HG02759 (cell line): ENCODE data around the gene RIMS4.

Source experiments
- ATAC-seq: cut with Tn5 transposase; IDR thresholded peaks from one replicate; pipeline ENCODE4 v1.9.1; 2021; ENCODE audit warnings: mild to moderate bottlenecking, moderate library complexity; ENCODE audit not compliant: unreplicated experiment

RIMS4 gene

DNA sequence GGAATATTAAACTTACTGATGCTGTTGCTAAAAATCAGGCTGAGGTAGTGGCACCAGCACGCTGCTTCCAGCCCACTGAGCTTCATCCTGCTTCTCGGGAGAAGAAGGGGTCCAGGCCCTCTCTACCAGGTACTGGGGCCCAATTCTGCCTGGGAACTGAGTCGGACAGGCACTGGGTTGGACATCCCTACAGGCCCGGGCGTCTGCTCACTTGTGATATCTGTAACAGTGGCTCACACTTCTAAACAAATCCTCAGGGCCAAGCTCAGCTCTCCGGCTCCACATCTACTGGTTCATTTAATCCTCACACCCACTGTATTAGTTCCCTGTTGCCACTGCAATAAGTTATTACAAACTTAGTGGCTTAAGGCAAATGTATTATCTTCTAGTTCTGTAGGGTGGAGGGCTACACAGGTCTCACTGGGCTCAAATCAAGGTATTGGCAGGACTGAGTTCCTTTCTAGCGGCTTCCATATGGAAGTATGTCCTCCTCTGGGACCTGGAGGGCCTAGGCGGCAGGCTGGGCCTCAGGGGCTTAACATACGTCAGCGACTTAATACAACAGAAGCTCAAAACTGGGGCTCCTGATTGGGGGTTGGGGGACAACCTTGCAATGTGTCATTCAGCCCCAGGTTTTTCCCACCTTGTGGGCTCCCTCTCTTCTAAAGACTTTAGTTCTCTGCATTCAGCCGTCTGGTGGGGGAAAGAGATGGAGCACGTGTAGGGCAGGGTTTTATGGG lies 66.3 kb downstream of the RIMS4 start:
- no peak for ATAC-seq

DNA sequence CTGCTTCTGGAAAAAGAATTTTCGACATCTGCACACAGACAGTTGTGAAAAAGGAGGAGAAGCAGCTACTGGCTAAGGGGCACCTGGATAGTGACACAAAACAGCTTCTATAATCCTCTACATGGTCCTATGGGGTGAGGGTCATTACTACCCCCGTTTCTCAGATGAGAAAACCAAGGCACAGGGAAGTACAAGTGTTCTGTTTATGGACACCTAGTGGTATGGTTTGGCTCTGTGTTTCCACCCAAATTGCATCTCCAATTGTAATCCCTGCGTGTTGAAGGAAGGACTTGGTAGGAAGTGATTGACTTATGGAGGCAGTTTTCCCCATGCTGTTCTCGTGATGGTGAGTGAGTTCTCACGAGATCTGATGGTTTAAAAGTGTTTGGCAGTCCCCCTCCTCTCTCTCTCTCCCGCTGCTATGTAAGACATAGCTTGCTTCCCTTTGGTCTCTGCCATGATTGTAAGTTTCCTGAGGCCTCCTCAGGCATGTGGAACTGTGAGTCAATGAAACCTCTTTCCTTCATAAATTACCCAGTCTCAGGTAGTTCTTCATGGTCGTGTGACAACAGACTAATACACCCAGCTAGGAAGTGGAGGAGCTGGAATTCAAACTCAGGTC lies 67.2 kb downstream of the RIMS4 start:
- no peak for ATAC-seq

DNA sequence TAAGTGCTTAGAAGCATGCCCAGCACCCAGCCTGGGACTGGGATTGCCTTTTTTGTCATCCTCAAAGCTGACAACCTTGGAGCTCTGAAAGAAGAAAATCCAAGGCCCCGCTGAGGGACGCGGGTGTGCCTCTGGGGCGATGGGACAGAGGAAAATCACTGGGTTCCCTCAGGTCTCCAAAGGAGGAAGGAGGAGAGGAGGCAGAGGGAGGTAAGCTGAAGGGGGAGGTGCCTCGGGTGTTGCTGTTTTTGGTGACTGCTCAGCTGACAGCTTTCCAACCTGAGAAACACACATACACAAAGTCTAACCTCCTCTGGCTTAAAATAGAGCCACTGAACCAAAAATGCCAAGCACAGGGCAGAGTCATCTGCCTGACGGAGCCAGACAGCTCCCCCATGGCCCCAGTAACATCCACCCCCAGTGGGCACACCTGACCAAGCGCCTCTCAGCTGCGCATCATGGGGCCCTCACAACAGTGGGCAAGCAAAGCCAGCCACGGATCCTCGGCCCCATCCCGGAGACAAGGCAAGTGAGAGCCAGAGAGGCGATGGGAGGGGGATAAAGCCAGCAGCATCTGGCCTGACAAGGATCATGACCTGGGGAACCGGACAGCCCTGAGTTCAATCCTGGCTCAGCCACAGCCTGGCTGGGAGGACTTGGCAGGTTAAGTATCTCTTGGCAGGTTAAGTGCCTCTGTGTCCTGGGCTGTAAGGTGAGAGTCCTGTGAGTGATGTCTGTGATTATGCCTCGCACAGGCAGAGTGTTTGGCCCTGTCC lies 67.9 kb downstream of the RIMS4 start:
- ATAC-seq: no peak

DNA sequence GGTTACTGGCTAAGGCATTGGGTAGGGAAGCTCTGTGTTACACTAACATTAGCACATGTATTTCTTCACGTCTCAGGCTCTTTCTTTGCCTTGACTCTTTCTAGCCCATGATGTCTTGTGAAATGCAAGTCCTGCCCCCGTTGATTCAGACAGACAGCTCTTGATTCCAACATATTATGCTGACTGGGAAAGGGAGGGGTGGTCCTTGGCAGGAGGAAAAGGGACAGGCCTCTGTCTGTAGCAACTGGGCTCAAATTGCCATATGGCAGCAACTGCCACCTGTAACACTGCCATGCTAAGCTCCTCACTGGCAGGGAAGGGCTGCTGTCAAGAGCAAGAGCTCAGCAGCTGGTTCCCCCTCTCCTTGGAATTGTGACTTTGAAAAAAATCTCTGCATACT lies 70.4 kb downstream of the RIMS4 start:
- ATAC-seq: no peak

DNA sequence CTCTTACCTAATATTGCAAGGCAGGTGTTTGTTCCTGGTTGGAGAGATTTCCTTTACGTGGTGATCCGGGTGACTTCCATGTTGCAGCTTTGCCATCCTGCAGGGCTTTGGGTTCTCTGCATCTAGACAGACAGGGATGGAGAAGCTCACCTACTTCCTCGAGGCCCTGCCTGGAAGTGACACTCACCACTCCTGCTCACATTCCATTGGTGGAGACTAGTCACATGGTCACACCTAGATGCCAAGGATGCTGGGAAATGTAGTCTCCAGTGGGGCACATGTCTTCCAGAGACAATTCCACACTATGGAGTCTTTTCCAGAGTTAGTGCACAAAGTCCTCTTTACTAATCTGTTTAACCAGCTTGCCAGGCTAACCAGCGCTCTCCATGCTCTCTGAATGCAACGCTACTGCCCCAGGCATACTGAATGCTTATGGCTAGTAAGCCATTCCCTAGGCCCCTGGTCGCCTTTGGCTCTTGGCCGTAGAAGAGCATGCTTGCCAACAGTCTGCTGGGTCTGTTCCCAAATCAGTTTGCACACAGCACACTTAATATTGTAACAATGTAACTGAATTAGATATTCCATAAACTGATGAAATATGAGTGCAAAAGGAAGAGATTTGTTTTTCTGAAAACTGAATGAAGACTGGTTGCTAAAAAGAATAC lies 71.4 kb downstream of the RIMS4 start:
- no peak for ATAC-seq

DNA sequence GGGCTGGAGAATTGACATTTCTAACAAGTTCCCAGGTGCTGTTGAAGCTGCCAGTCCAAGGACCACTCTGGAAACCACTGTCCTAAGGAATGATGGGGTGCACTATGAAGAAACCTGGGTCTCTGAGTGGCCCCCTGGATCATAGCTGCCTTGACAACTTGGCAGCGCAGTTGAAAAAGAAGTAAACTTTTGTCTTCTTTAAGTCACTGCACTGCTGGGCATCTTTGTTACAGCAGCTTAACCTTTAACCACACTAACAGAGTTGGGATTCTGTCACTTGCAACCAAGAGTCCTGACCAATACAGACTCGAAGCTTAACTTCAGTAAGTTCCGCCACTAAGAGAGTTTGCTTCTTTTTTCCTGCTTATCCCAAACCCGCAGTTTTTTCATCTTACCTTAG lies 73.2 kb downstream of the RIMS4 start:
- no peak for ATAC-seq

DNA sequence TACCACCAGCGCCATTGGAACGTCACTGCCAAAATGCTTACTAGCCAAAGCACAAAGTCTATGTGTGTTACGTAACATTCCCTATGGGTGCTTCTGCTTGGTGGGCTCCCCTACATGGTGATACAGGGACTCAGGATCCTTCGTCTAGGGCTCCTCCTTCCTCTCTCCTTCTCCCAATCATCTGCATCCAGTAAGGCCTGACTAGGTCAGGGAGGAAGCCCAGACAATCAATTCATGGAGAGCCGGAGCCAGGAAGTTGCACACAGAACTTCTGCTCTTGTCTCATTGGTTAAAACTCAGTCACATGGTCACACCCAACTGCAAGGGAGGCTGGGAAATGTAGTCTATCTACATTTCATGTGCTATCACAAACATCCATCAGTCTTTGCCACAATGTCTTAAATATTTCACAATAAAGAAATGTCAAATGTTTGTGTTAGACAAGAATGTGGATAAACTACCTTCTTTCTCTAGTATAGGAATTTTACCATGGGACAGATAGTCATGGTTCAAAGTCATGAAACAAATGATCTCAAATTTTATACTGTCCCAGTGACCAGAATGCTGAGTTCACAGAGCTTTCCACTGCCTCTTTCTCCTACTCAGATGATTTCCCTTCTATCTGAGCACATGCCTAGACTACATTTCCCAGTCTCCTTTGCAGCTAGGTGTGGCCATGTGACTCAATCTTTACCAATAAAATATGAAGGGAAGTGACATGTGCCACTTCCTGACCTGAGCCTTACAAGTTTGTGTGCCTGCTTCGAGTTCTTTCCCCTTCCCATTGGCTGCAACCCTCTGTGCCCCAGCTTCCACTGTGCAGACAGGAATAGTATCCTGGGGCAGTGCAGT lies 74.0 kb downstream of the RIMS4 start:
- no peak for ATAC-seq

DNA sequence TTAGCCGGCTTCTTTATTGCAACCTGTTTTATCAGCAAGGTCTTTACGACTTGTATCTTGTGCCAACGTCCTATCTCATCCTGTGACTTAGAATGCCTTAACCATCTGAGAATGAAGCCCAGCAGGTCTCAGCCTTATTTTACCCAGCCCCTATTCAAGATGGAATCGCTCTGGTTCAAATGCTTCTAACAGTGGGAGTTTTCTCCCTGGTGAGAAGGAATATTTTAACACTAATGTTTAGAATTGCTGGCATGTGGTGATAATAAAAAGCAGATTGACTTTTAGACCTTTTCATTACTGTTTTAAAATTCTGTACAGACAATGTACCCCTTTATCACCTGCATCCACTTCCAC lies 74.6 kb downstream of the RIMS4 start:
- ATAC-seq: no peak

DNA sequence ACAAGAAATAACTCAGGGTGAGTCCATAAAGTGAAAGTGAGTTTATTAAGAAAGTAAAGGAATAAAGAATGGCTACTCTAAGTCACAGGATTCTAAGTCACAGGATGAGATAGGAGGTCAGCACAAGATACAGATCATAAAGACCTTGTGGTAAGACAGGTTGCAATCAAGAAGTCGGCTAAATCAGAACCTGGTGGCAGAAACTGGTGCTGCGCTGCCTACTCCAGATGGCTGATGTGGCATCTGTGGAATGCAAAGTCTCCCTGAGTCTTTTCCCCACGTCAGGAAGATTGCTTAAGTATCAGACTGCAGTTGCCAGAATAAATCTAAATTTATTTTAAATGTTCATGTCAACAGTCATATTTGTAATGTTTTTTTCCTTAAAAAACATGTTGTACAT lies 75.4 kb downstream of the RIMS4 start:
- no peak for ATAC-seq

DNA sequence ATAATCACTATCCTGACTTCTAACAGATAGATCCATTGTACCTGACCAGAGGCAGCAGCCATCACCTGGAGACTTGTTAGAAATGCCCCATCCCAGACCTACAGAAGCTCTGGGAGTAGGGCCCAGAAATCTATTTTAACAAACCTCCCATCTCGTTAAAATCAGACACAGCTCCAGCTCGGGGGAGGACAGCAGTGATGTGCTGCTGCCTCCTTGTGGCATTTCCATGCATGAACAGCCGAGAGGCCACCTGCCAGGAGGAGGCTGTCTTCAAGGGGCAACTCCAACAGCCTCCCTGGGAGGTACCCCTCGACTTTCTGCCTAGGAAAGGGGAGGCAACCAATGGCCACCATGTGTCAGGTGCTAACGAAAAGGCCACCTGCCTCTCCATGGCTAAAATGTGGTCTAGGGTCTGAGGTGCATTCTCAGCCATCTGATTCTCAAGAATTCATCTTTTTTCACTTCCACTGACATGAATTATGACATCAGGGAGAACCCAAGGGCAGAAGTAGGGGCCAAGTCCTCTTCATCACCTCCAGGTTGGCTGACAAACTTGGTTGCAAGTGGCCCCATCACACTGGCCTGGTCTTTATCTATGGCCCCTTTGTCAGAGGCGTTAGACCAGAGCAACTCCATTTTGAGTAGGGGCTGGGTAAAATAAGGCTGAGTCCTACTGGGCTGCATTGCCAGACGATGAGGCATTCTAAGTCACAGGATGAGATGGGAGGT lies 76.8 kb downstream of the RIMS4 start:
- peak; percentile 43 for ATAC-seq

DNA sequence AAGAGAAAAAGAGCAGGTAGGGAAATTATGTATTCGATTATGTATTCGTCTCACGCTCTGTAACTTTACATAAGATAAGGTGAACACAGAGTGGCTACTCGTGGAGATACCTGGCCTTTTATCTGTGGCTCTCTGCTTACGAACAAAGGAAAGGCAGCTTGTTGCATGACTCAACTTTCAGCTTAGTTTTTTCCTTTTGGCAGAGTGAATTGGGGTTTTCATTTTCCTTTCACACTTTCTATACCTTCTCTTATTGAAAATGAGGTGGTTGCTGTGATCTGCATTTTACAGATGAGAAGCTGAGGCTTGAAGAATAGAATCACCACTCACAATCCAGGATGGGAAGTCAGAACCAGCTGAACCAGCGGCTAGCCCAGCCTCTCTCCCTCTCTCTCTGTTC lies 78.0 kb downstream of the RIMS4 start:
- no peak for ATAC-seq

DNA sequence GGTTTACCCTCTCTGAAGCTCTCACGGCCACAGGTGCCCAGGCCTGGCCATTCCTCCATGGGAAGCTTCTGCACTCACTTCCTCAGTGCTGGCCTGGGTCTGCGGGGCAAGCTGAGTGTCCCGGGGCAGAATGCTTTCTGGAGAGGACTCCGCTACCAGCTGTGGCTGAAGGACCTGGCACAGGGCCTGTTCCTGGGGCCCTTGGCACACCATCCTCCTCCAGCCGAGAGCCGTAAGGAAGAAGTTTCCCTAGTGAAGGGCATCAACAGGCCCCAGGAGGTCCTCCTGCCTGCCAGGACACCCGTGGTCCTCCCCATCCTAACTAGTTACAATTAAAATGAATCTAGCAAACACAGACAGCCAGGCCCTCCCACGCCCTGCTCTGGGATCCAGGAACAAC lies 78.7 kb downstream of the RIMS4 start:
- no peak for ATAC-seq

DNA sequence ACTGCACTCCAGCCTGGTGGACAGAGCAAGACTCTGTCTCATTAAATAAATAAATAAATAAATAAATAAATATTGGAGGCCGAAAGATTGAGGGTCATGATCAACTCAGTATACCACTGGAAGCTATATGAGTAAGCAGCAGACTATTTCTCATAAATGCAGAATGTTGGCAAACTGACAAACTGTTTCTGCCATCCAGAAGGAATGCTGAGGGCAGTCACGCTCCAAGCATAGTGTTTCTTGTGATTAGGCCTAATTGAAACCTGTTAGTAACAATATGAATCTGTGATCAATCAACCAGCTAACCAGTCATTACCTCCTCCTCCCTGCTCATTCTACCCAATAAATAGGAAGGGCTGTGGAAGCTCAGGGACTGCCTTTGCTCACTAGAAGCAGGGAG lies 79.9 kb downstream of the RIMS4 start:
- ATAC-seq: no peak

DNA sequence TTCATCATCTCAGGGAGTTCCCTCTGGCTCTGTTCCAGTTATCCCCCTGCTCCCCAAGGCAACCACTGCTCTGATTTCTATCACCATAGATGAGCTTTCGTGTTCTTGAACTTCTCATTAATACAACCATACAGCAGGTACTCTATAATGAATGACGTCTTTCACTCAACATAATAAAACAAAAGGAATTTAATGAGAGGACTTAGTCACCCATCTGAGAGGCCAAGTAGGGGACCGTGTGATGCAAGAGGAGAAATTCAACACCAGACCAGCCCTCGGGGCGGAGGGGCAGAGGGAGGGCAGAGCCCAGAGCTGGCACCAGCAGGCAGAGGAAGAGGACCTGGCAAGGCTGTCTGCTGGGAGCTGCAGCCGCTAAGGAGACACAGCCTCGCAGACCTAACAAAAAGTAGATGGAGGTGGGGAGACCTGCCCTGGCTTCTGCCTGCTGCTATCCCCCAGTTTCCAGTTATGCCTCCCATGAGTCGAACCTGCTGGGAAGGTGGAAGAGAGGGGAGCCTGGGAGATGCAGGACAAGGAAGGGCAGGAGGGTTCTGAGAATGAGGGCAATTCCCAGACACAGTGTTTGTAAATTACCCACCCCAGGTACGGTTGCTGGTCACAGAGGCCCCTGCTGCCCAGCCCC lies 81.4 kb downstream of the RIMS4 start:
- no peak for ATAC-seq

DNA sequence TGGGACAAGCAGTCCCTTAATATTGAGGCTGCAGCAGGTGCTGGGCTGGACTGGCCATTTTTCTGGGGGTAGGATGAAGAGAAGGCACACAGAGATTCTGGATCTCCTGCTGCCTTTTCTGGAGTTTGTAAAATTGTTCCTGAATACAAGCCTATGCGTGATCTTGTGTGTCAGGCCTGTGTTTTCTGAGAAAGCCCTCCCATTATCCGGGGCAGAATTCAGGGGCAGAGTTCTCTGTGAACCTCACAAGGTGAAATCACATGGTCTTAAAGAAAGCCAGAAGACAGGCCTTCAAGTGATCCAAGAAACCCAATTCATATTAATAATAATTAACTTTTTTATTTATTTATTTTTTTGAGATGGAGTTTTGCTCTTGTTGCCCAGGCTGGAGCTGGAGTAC lies 82.7 kb downstream of the RIMS4 start:
- ATAC-seq: no peak

DNA sequence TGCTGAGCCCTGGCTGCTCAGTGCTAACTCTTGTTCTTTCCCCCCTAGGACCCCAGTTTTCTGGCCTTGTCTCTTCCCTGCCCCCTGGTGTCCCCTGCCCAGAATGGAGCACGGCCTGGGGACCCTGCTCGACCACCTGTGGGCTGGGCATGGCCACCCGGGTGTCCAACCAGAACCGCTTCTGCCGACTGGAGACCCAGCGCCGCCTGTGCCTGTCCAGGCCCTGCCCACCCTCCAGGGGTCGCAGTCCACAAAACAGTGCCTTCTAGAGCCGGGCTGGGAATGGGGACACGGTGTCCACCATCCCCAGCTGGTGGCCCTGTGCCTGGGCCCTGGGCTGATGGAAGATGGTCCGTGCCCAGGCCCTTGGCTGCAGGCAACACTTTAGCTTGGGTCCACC lies 83.3 kb downstream of the RIMS4 start:
- ATAC-seq: no peak

DNA sequence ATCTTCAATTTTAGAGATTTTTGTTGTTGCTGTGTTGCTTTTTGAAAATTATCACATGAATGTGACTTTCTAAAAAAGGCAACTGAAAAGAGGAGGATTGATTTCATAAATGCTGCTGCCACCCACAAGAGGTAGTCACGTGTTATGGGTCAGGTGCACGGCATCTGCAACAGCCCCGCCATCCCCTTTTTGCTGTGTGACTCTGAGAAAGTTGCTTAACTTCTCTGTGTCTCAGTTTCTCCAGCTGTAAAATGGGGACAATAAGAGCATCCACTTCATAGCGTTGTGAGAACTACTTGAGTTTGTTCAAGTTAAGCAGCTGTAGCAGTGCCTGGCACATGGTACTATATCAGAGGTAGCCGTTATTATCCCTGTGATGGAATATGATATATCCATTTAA lies 84.5 kb downstream of the RIMS4 start:
- no peak for ATAC-seq

DNA sequence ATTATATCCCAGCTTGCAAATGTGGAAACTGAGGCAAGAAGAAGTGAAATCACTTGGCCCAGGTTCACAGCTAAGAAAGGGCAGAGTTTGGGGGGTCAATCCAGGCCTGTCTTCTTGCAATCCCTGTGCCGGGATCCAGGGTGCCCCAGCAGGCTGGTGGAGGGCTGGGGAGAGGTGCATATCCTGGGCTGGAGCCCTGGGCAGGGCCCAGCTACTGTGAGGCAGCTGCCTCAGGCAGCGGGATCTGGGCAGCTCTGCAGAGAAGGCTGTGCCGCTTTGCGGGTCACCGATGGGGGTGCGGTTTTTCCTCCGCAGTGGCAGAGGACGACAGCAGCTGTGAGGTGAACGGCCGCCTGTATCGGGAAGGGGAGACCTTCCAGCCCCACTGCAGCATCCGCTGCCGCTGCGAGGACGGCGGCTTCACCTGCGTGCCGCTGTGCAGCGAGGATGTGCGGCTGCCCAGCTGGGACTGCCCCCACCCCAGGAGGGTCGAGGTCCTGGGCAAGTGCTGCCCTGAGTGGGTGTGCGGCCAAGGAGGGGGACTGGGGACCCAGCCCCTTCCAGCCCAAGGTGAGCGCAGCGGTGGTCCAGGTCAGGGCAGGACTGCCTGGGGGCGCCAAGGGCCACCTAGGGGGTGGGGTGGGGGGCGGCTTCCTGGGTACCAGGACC lies 85.8 kb downstream of the RIMS4 start:
- no peak for ATAC-seq

DNA sequence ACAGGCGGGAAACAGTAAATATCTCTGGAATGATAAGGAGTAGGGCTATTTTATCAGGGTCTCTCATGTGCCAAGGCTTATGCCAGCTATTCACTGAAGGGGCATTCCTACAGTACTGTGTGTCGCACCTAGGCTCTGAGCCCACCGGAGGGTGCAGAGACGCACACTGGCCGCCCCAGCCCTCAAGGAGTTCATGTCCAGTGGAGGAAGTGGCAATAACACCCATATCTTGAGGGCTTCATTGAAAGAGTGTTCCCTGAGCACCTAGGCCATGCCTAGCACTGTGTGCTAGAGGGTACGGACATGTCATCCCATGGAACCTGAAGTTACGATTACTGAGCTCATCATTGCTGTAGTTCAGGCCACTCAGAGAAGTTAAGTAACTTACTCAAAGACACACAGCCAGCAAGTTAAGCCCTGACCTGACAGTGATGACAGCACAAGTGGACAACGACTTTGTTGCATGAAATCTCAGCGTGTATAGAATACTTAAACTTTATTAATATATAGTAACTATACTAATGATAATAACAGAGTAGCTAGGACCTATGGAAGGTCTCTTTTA lies 86.5 kb downstream of the RIMS4 start:
- ATAC-seq: no peak
